ENCODE data around the gene CSF1. TPM values are rescaled to one million over a fixed set of nuclear protein-coding genes. Genes with fewer than 3 reads are reported as not detected.

The CSF1 gene
- polyA plus RNA-seq, 1 of the 3 experiments (the other 2 are of a cell fraction): 31.9 TPM

DNA sequence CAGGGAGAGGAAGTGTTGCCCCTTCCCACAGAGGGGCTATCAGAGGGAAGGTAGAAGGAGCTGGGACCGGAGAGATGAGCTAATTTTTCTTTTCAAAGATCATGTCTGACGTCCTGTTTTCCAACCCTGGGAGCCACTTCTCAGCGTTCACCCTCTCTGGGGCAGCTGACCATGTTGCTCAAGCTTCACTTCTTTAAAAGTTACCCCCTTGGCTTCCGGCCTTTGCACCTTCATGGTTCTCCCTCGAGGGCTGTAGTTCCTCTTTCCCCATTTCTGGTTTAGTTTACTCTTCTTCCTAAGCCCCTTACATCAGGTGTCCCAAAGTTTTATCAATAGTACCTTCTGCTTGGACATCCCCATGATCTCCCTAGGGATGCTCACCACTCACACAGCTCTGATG lies 23.8 kb upstream of the CSF1 start:
- Histone ChIP-seq H4K20me1 (ENCODE audit: insufficient read depth) (no peaks in the 10 kb centered on the region), H3K27ac (ENCODE audit: low read depth in 2 of 2, low read length in 1 of 2) (no peak overlapping the region), H3K9me2 (no peaks in the 10 kb centered on the region), H3F3A (replicated peaks; ENCODE audit: insufficient read depth) (no peaks in the 10 kb centered on the region), H3K27me3 (ENCODE audit: insufficient read depth) (no peaks in the 10 kb centered on the region), H3K4me2 (no peak overlapping the region), H3K79me2 (ENCODE audit: insufficient read depth) (no peaks in the 10 kb centered on the region), H3K4me3 (ENCODE audit: low read depth in 2 of 2, low read length in 1 of 2) (no peak overlapping the region), H3K4me1 (ENCODE audit: control insufficient read depth in 1 of 2, insufficient read depth in 2 of 2, low read depth in 1 of 2, low read length in 1 of 2) (peaks cover 0 to under 1% of the 10 kb centered on the region in 2 experiments; a peak in 1 of 4 replicates), H3K9ac (no peak overlapping the region), H3K9me3 (no peaks in the 10 kb centered on the region), H3K36me3 (replicated peaks in 1 of 2; ENCODE audit: control insufficient read depth in 1 of 2, insufficient read depth in 2 of 2, low read length in 1 of 2) (no peaks in the 10 kb centered on the region), H2AFZ (ENCODE audit: low read depth) (no peak overlapping the region)
- POLR2A ChIA-PET: no interaction called here
- WGBS (ENCODE audit: low lambda C conversion rate): 68% methylated on average over 5 of the region's 5 CpGs
- TF ChIP-seq EP300 (IDR thresholded peaks at IDR 0.05; ENCODE audit: borderline replicate concordance in 1 of 2, low read depth in 1 of 2, low read length in 1 of 2): no peak
- TF ChIP-seq, protein P1, sequence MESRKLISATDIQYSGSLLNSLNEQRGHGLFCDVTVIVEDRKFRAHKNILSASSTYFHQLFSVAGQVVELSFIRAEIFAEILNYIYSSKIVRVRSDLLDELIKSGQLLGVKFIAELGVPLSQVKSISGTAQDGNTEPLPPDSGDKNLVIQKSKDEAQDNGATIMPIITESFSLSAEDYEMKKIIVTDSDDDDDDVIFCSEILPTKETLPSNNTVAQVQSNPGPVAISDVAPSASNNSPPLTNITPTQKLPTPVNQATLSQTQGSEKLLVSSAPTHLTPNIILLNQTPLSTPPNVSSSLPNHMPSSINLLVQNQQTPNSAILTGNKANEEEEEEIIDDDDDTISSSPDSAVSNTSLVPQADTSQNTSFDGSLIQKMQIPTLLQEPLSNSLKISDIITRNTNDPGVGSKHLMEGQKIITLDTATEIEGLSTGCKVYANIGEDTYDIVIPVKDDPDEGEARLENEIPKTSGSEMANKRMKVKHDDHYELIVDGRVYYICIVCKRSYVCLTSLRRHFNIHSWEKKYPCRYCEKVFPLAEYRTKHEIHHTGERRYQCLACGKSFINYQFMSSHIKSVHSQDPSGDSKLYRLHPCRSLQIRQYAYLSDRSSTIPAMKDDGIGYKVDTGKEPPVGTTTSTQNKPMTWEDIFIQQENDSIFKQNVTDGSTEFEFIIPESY (IDR thresholded peaks at IDR 0.05; ENCODE audit: borderline replicate concordance, low read depth): no peak
- no peak for TF ChIP-seq YY1 (IDR thresholded peaks at IDR 0.05; ENCODE audit: low read depth)
- TF ChIP-seq SMC3 (IDR thresholded peaks at IDR 0.05; ENCODE audit: low read depth, low read length): no peak
- TF ChIP-seq, protein P2, sequence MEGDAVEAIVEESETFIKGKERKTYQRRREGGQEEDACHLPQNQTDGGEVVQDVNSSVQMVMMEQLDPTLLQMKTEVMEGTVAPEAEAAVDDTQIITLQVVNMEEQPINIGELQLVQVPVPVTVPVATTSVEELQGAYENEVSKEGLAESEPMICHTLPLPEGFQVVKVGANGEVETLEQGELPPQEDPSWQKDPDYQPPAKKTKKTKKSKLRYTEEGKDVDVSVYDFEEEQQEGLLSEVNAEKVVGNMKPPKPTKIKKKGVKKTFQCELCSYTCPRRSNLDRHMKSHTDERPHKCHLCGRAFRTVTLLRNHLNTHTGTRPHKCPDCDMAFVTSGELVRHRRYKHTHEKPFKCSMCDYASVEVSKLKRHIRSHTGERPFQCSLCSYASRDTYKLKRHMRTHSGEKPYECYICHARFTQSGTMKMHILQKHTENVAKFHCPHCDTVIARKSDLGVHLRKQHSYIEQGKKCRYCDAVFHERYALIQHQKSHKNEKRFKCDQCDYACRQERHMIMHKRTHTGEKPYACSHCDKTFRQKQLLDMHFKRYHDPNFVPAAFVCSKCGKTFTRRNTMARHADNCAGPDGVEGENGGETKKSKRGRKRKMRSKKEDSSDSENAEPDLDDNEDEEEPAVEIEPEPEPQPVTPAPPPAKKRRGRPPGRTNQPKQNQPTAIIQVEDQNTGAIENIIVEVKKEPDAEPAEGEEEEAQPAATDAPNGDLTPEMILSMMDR (IDR thresholded peaks at IDR 0.05): no peak
- no peak for TF ChIP-seq MEF2A (IDR thresholded peaks at IDR 0.05; ENCODE audit: borderline replicate concordance, low read depth)
- TF ChIP-seq POLR2AphosphoS5 (IDR thresholded peaks at IDR 0.05; ENCODE audit: low read depth, low read length): no peak
- no peak for TF ChIP-seq RCOR1 (IDR thresholded peaks at IDR 0.05; ENCODE audit: low read length)
- TF ChIP-seq GATA2 (CRISPR knock-in tag; IDR thresholded peaks at IDR 0.05): no peak
- no peak for TF ChIP-seq FOSL2 (IDR thresholded peaks at IDR 0.05; ENCODE audit: borderline replicate concordance, low read depth)
- no peak for TF ChIP-seq FOXJ3 (CRISPR knock-in tag; IDR thresholded peaks at IDR 0.05)
- TF ChIP-seq, protein P3, sequence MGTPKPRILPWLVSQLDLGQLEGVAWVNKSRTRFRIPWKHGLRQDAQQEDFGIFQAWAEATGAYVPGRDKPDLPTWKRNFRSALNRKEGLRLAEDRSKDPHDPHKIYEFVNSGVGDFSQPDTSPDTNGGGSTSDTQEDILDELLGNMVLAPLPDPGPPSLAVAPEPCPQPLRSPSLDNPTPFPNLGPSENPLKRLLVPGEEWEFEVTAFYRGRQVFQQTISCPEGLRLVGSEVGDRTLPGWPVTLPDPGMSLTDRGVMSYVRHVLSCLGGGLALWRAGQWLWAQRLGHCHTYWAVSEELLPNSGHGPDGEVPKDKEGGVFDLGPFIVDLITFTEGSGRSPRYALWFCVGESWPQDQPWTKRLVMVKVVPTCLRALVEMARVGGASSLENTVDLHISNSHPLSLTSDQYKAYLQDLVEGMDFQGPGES (IDR thresholded peaks at IDR 0.05; ENCODE audit: low read depth, low read length): no peak
- CTCF ChIA-PET: no interaction called here
- no peak for DNase-seq

DNA sequence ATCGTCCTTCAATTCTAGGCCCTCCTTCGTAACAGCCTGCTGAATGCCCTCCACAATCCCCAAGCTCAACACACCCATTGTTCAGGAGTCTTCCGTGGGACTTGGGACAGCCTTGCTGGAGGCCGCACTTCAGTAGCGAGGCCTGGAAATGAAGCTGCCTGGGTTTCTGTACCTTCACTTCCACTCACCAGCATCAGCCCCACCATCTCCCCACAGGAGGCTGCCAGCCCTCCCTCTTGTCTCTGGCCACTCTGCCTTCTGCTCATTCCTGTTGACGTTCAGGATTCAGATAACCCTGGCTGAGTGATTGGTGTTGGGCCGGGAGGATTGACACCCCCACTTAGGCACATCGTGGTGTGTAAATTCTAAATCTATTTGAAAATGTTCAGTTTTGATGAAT lies 23.4 kb upstream of the CSF1 start:
- H3K36me3 ChIP-seq (replicated peaks in 1 of 2; ENCODE audit: control insufficient read depth in 1 of 2, insufficient read depth in 2 of 2, low read length in 1 of 2): no peaks in the 10 kb centered on the region
- CTCF ChIA-PET: interaction anchor here (1.1 kb wide), 1 partner anchor 98 kb away, joined by 3 read pairs; the partner anchor contains the start of gene AHCYL1
- no peak for TF ChIP-seq FOXM1 (IDR thresholded peaks at IDR 0.05; ENCODE audit: low read depth)
- TF ChIP-seq, protein P4, sequence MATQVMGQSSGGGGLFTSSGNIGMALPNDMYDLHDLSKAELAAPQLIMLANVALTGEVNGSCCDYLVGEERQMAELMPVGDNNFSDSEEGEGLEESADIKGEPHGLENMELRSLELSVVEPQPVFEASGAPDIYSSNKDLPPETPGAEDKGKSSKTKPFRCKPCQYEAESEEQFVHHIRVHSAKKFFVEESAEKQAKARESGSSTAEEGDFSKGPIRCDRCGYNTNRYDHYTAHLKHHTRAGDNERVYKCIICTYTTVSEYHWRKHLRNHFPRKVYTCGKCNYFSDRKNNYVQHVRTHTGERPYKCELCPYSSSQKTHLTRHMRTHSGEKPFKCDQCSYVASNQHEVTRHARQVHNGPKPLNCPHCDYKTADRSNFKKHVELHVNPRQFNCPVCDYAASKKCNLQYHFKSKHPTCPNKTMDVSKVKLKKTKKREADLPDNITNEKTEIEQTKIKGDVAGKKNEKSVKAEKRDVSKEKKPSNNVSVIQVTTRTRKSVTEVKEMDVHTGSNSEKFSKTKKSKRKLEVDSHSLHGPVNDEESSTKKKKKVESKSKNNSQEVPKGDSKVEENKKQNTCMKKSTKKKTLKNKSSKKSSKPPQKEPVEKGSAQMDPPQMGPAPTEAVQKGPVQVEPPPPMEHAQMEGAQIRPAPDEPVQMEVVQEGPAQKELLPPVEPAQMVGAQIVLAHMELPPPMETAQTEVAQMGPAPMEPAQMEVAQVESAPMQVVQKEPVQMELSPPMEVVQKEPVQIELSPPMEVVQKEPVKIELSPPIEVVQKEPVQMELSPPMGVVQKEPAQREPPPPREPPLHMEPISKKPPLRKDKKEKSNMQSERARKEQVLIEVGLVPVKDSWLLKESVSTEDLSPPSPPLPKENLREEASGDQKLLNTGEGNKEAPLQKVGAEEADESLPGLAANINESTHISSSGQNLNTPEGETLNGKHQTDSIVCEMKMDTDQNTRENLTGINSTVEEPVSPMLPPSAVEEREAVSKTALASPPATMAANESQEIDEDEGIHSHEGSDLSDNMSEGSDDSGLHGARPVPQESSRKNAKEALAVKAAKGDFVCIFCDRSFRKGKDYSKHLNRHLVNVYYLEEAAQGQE (IDR thresholded peaks at IDR 0.05; ENCODE audit: low read depth, low read length): no peak
- TF ChIP-seq POLR2AphosphoS5 (IDR thresholded peaks at IDR 0.05; ENCODE audit: low read depth, low read length): no peak
- TF ChIP-seq, protein P5, sequence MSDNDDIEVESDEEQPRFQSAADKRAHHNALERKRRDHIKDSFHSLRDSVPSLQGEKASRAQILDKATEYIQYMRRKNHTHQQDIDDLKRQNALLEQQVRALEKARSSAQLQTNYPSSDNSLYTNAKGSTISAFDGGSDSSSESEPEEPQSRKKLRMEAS (IDR thresholded peaks at IDR 0.05; ENCODE audit: low read depth): no peak
- TF ChIP-seq, protein P2 (IDR thresholded peaks at IDR 0.05): no peak
- TF ChIP-seq NFIC (IDR thresholded peaks at IDR 0.05; ENCODE audit: borderline replicate concordance): no peak

More for the DNA sequence above, 23.4 kb upstream of the CSF1 start:
- H3F3A ChIP-seq (replicated peaks; ENCODE audit: insufficient read depth): no peaks in the 10 kb centered on the region
- no peak overlapping the region for H3K9ac ChIP-seq
- H2AFZ ChIP-seq (ENCODE audit: low read depth): no peak overlapping the region
- no peaks in the 10 kb centered on the region for H3K27me3 ChIP-seq (ENCODE audit: insufficient read depth)
- WGBS (ENCODE audit: low lambda C conversion rate): 81% methylated on average over 7 of the region's 8 CpGs
- no peaks in the 10 kb centered on the region for H3K9me2 ChIP-seq
- POLR2A ChIA-PET: no interaction called here
- H3K79me2 ChIP-seq (ENCODE audit: insufficient read depth): no peaks in the 10 kb centered on the region
- no peaks in the 10 kb centered on the region for H4K20me1 ChIP-seq (ENCODE audit: insufficient read depth)
- H3K4me2 ChIP-seq: no peak overlapping the region
- no peaks in the 10 kb centered on the region for H3K9me3 ChIP-seq
- H3K4me1 ChIP-seq (ENCODE audit: control insufficient read depth in 1 of 2, insufficient read depth in 2 of 2, low read depth in 1 of 2, low read length in 1 of 2): peaks cover 0 to 4% of the 10 kb centered on the region in 2 experiments; a peak in 1 of 4 replicates
- DNase-seq: no peak
- H3K27ac ChIP-seq (ENCODE audit: low read depth in 2 of 2, low read length in 1 of 2): no peak overlapping the region
- H3K4me3 ChIP-seq (ENCODE audit: low read depth in 2 of 2, low read length in 1 of 2): no peak overlapping the region

Measured in SK-N-SH (cell line).